Eye (tissue), 1 donor: ENCODE data around the gene EGR1.

Experiments
- DNase-seq: peaks from one replicate; pipeline ENCODE4 v3.0.0-alpha.2; 2015

The EGR1 gene

DNA sequence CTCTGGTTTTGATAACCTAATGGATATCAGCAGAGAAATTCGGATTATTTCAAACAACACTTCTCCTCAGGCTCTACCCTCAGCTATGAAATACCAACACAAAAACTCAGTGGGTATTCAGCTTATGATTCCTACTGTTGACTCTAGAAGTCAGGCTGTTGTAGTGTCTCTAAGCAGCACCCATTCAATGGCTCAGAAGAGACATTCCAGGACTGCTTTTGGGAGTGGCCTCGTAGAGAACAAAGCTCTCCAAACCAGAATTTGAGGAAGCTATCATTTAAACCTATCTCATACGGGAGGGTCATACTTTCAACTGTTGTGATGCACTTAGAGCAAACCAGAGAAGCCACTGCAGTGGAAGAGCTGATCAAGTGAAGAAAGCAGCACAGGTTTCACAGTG, 43.7 kb downstream of the EGR1 start:
- no peak for DNase-seq

DNA sequence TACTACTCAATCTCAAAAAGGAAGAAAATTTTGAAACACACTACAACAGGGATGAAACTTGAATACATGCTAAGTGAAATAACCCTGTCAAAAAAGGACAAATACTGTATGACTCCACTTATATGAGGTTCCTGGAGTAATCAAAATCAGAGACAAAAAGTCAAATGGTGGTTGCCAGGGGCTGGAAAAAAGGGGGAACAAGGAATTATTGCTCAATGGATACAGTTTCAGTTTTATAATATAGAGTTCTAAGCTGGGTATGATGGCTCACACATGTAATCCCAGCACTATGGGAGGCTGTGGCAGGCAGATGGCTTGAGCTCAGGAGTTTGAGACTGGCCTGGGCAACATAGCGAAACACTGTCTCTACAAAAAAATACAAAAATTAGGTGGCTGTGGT, 48.7 kb downstream of the EGR1 start:
- no peak for DNase-seq

DNA sequence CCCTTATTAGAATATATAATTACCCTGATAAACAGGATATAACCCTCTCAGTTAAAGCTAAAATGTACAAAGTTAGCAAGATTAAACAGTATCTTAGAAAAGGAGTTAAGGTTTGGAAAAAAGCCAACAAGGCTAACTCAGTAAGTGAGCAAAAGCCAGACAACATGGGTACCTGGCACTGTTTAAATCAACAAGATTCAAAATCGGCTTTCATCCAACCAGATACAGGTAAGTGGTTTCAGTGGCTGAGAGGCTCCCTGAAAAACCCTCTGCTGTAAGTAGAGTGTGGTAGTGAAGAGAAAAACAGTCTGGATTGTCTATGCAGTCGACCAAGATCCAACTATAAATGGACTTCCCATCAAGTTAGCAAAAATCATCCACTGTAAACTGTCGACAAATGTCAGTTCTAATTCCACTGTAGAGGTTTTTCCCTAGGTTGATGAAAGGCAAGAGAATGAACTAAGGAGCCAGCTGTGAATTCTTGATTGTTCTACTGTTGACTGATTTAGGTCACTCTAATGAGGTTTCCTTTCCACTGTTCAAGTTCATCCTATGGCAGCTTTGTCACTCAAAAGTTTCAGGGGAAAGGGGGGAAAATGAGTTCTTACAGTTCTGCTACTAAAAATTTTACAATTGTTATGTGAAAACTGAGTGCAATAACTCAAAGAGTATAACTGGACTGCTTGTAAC, 50.4 kb downstream of the EGR1 start:
- peak; percentile 92 for DNase-seq

DNA sequence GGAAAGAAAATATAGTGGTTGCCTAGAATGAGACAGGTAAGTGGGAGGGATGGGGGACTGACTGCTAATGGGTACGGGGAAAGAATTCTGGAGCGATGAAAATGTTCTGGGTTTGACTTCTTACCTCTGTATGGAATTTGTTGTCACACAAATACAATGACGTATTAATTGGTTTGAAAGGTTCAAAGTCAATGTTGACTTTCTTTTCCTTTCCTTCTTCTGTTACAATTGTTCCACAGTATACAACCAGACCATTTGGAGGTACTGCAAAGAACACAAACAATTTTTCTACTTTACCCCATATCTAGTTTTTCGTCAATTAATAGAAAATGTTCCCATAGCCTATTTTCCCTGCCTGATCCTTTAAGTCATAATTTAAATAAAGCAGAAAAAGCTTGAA, 52.2 kb downstream of the EGR1 start:
- DNase-seq, result no peak
